Measurements from ENCODE around the gene PLEK. TPM values are rescaled to one million over a fixed set of nuclear protein-coding genes. Genes with fewer than 3 reads are reported as not detected.

The PLEK gene
- polyA plus RNA-seq, 3 donors = 351 to 708 (median 403) TPM

DNA sequence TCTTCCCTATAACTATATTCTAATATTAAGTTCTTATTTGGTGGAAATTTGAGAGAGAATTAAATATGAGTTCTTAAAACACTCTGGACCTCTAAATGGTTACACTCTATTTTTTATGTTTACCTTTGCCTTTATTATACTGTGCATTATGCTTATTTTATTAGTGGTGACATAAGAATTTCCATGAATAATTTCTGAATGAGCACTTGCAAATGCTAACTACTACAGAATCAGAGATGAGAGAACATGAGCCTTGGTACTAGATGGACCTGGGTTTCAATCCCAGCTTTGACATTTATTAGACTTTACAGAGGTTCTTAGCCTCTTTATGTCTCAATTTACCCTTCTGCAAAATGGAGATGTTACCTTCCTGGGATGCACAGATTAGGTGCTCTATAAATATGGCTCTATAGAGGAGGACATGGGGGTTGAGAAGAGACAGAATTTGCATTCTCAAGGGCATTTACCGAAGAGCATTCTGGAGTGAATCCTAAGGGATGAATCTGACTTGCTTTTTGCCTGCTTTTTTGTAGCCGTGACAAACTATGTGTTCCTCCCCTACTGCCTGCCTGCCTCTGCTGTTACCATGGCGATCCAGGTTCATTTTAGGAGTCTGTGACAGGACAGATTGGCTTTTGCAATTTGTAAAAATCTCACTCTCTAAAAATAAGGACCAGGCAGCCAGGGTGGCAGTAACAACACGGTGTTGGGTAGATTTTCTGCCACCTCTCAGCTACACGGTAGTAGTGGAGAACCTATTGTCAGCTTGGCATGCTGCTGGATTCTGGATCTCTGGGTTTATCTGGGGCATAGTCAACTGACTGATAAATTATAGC is 24.6 kb upstream of the PLEK start:
- Histone ChIP-seq H3K36me3 (replicated peaks in 1 of 2; ENCODE audit: control insufficient read depth in 1 of 2, insufficient read depth in 2 of 2, low read length in 2 of 2) (no peaks in the 10 kb centered on the region), H2AFZ (ENCODE audit: insufficient read depth, low read depth, low read length, poor library complexity, severe bottlenecking) (no peak overlapping the region), H3K27me3 (ENCODE audit: control insufficient read depth in 2 of 2, insufficient read depth in 2 of 2, low read length in 2 of 2) (no peaks in the 10 kb centered on the region), H3K4me3 (replicated peaks in 1 of 3; ENCODE audit: low read depth in 2 of 3, low read length in 3 of 3) (no peak overlapping the region), H3K27ac (ENCODE audit: low read depth in 1 of 2, low read length in 2 of 2) (no peak overlapping the region), H3K4me1 (ENCODE audit: control insufficient read depth in 1 of 2, insufficient read depth in 2 of 2, low read length in 2 of 2) (peaks cover 17 to 21% of the 10 kb centered on the region in 2 donors), H3K9me3 (replicated peaks in 1 of 2; ENCODE audit: control insufficient read depth in 1 of 2, insufficient read depth in 1 of 2, low read length in 2 of 2) (no peaks in the 10 kb centered on the region), H3K79me2 (ENCODE audit: insufficient read depth, low read length) (no peaks in the 10 kb centered on the region), H4K20me1 (ENCODE audit: insufficient read depth, low read length) (no peaks in the 10 kb centered on the region), H3K4me2 (replicated peaks; ENCODE audit: extremely low read depth, low read length, poor library complexity, severe bottlenecking) (no peak overlapping the region), H3K9ac (ENCODE audit: insufficient read depth, low read length, poor library complexity, severe bottlenecking) (no peak overlapping the region)
- Mint-ChIP-seq H3K27me3 (ENCODE audit: low read depth in 3 of 3) (peaks cover 0 to under 1% (median 0%) of the 10 kb centered on the region in 3 donors), H3K36me3 (no peaks in the 10 kb centered on the region), H3K9me3 (peaks cover 0 to 4% (median 0%) of the 10 kb centered on the region in 7 donors), H3K4me3 (no peak overlapping the region), H3K4me1 (peaks cover 20% of the 10 kb centered on the region), H3K27ac (no peak overlapping the region)
- no peak for DNase-seq
- TF ChIP-seq, protein P1, sequence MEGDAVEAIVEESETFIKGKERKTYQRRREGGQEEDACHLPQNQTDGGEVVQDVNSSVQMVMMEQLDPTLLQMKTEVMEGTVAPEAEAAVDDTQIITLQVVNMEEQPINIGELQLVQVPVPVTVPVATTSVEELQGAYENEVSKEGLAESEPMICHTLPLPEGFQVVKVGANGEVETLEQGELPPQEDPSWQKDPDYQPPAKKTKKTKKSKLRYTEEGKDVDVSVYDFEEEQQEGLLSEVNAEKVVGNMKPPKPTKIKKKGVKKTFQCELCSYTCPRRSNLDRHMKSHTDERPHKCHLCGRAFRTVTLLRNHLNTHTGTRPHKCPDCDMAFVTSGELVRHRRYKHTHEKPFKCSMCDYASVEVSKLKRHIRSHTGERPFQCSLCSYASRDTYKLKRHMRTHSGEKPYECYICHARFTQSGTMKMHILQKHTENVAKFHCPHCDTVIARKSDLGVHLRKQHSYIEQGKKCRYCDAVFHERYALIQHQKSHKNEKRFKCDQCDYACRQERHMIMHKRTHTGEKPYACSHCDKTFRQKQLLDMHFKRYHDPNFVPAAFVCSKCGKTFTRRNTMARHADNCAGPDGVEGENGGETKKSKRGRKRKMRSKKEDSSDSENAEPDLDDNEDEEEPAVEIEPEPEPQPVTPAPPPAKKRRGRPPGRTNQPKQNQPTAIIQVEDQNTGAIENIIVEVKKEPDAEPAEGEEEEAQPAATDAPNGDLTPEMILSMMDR (IDR thresholded peaks at IDR 0.05) = no peak
- intact Hi-C loops (cut with micrococcal nuclease) = no loop called here
- WGBS (ENCODE audit: insufficient coverage) = 100% methylated on average over 1 of the region's 5 CpGs

GRCh38 chr2:68341062-68341329 is 24.1 kb upstream of the PLEK start:
- Histone ChIP-seq H3K36me3 (replicated peaks in 1 of 2; ENCODE audit: control insufficient read depth in 1 of 2, insufficient read depth in 2 of 2, low read length in 2 of 2) (no peaks in the 10 kb centered on the region), H3K4me3 (replicated peaks in 1 of 3; ENCODE audit: low read depth in 2 of 3, low read length in 3 of 3) (no peak overlapping the region), H3K27ac (ENCODE audit: low read depth in 1 of 2, low read length in 2 of 2) (no peak overlapping the region), H3K27me3 (ENCODE audit: control insufficient read depth in 2 of 2, insufficient read depth in 2 of 2, low read length in 2 of 2) (no peaks in the 10 kb centered on the region), H3K4me2 (replicated peaks; ENCODE audit: extremely low read depth, low read length, poor library complexity, severe bottlenecking) (no peak overlapping the region), H4K20me1 (ENCODE audit: insufficient read depth, low read length) (no peaks in the 10 kb centered on the region), H3K9ac (ENCODE audit: insufficient read depth, low read length, poor library complexity, severe bottlenecking) (no peak overlapping the region), H2AFZ (ENCODE audit: insufficient read depth, low read depth, low read length, poor library complexity, severe bottlenecking) (no peak overlapping the region), H3K4me1 (ENCODE audit: control insufficient read depth in 1 of 2, insufficient read depth in 2 of 2, low read length in 2 of 2) (peaks cover 17 to 21% of the 10 kb centered on the region in 2 donors), H3K79me2 (ENCODE audit: insufficient read depth, low read length) (no peaks in the 10 kb centered on the region), H3K9me3 (replicated peaks in 1 of 2; ENCODE audit: control insufficient read depth in 1 of 2, insufficient read depth in 1 of 2, low read length in 2 of 2) (no peaks in the 10 kb centered on the region)
- intact Hi-C loops (cut with micrococcal nuclease) = no loop called here
- no CpG with 5 or more reads among the region's 3 CpGs for WGBS (ENCODE audit: insufficient coverage)
- TF ChIP-seq, protein P1 (IDR thresholded peaks at IDR 0.05) = no peak
- no peak for DNase-seq
- Mint-ChIP-seq H3K27me3 (ENCODE audit: low read depth in 3 of 3) (no peaks in the 10 kb centered on the region), H3K36me3 (no peaks in the 10 kb centered on the region), H3K4me1 (peaks cover 20% of the 10 kb centered on the region), H3K9me3 (peaks cover 0 to 4% (median 0%) of the 10 kb centered on the region in 7 donors), H3K27ac (no peak overlapping the region), H3K4me3 (no peak overlapping the region)

Data from CD14-positive monocyte (primary cell).